ENCODE measurements around the gene EVX1. TPM values are rescaled to one million over a fixed set of nuclear protein-coding genes. Genes with fewer than 3 reads are reported as not detected.

EVX1 gene
- total RNA-seq, 1 experiment from 2014 or later = 0.33 TPM

GRCh38 chr7:27238979-27239386 is 3.6 kb upstream of the EVX1 start:
- ChIA-PET CTCF (no interaction called here), POLR2A (ENCODE audit: unreplicated experiment) (no interaction called here)
- Histone ChIP-seq H3K9ac (ENCODE audit: low read length) (no peak overlapping the region), H3K36me3 (ENCODE audit: low read depth, low read length) (no peaks in the 10 kb centered on the region), H3K9me2 (replicated peaks; ENCODE audit: low read length) (no peaks in the 10 kb centered on the region), H3K27ac (ENCODE audit: low read length) (no peak overlapping the region), H3K4me3 (ENCODE audit: low read length) (no peak overlapping the region), H3K79me2 (ENCODE audit: low read length) (no peaks in the 10 kb centered on the region), H4K20me1 (ENCODE audit: low read length) (no peaks in the 10 kb centered on the region), H2AFZ (ENCODE audit: low read length) (no peak overlapping the region), H3K4me2 (ENCODE audit: low read length) (no peak overlapping the region), H3K4me1 (ENCODE audit: insufficient read depth, low read length) (peaks cover 13% of the 10 kb centered on the region; the same call in 1 of the 2 replicates), H3F3A (ENCODE audit: low read length, unreplicated experiment) (no peaks in the 10 kb centered on the region), H3K27me3 (ENCODE audit: low read length) (peaks cover 13% of the 10 kb centered on the region), H3K9me3 (ENCODE audit: low read length) (no peaks in the 10 kb centered on the region)
- BruUV-seq (replicated peaks) = no TSS peak
- ATAC-seq = no peak
- no peak for DNase-seq
- intact Hi-C loops (cut with micrococcal nuclease) = loop anchor here (5.0 kb wide), 1 partner anchor 183 kb away; no protein-coding TSS in a partner anchor
- no peak for TF ChIP-seq EZH2 (IDR thresholded peaks at IDR 0.05; ENCODE audit: low read length, unreplicated experiment)
- TF ChIP-seq EZH2phosphoT487 (IDR thresholded peaks at IDR 0.05; ENCODE audit: borderline replicate concordance, low read length) = no peak
- TF ChIP-seq CTCF (conservative IDR thresholded peaks at IDR 0.05; ENCODE audit: low read depth, low read length) = no peak

- no TSS peak for BruUV-seq (replicated peaks)
- H3K9me2 ChIP-seq (replicated peaks; ENCODE audit: low read length) = no peaks in the 10 kb centered on the region
- TF ChIP-seq EZH2 (IDR thresholded peaks at IDR 0.05; ENCODE audit: low read length, unreplicated experiment) = no peak
- no peak overlapping the region for H3K27ac ChIP-seq (ENCODE audit: low read length)
- no peak overlapping the region for H3K4me3 ChIP-seq (ENCODE audit: low read length)
- DNase-seq (no peak), ATAC-seq (no peak)
- CTCF ChIA-PET = no interaction called here
- POLR2A ChIA-PET (ENCODE audit: unreplicated experiment) = no interaction called here
- H3K9me3 ChIP-seq (ENCODE audit: low read length) = no peaks in the 10 kb centered on the region
- peaks cover 13% of the 10 kb centered on the region for H3K27me3 ChIP-seq (ENCODE audit: low read length)
- no peaks in the 10 kb centered on the region for H3F3A ChIP-seq (ENCODE audit: low read length, unreplicated experiment)
- H2AFZ ChIP-seq (ENCODE audit: low read length) = no peak overlapping the region
- H3K36me3 ChIP-seq (ENCODE audit: low read depth, low read length) = no peaks in the 10 kb centered on the region
- intact Hi-C loops (cut with micrococcal nuclease) = loop anchor here (5.0 kb wide), 1 partner anchor 183 kb away; no protein-coding TSS in a partner anchor
- no peak overlapping the region for H3K9ac ChIP-seq (ENCODE audit: low read length)
- no peaks in the 10 kb centered on the region for H3K79me2 ChIP-seq (ENCODE audit: low read length)
- H3K4me2 ChIP-seq (ENCODE audit: low read length) = no peak overlapping the region
- no peaks in the 10 kb centered on the region for H4K20me1 ChIP-seq (ENCODE audit: low read length)
- H3K4me1 ChIP-seq (ENCODE audit: insufficient read depth, low read length) = peaks cover 13% of the 10 kb centered on the region; the same call in 1 of the 2 replicates
Measured at GRCh38 chr7:27239387-27240014, 3.1 kb upstream of the EVX1 start.

DNA sequence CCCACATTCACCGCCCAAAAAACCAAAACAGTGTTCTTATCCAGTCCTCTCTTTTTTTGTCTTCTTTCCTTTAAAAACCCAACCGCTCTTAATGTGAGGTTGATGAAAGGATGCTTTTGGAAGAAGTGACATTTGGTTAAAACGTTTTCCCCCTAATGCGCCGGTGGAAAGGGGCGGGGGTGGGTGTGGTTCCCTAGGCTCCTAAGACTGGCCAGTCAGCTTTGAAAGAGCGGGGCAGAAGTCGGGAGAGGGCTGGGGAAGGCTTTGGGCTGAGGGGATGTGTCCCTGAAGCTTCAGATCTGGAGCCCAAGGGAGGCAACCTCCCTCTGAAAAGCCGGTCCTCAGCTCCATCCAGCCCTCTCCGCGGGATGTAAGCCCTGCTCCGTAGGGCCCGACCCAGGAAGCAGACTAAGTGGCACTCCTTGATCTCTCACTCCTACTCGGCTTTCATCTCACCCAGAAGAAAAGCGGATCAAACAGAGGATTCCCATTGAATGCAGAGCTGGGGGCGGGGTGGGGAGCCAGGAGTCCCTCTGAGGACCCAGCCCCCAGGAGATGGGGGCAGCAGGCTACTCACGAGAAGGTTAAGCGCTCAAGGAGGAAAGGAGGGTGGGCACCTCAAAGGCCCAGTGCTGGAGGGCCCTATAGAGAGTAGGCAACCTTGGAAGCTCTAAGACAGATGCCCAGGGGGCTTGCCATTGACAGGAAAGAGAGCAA is 2.4 kb upstream of the EVX1 start:
- Histone ChIP-seq H3K27me3 (ENCODE audit: low read length) (peaks cover 13% of the 10 kb centered on the region), H3K9ac (ENCODE audit: low read length) (no peak overlapping the region), H3K9me3 (ENCODE audit: low read length) (no peaks in the 10 kb centered on the region), H2AFZ (ENCODE audit: low read length) (no peak overlapping the region), H3K4me2 (ENCODE audit: low read length) (no peak overlapping the region), H3K4me3 (ENCODE audit: low read length) (no peak overlapping the region), H3K27ac (ENCODE audit: low read length) (no peak overlapping the region), H3K9me2 (replicated peaks; ENCODE audit: low read length) (no peaks in the 10 kb centered on the region), H3K4me1 (ENCODE audit: insufficient read depth, low read length) (peaks cover 13% of the 10 kb centered on the region; the same call in 1 of the 2 replicates), H4K20me1 (ENCODE audit: low read length) (no peaks in the 10 kb centered on the region), H3K79me2 (ENCODE audit: low read length) (no peaks in the 10 kb centered on the region), H3K36me3 (ENCODE audit: low read depth, low read length) (no peaks in the 10 kb centered on the region), H3F3A (ENCODE audit: low read length, unreplicated experiment) (no peaks in the 10 kb centered on the region)
- ATAC-seq = no peak
- TF ChIP-seq CTCF (conservative IDR thresholded peaks at IDR 0.05; ENCODE audit: low read depth, low read length) = no peak
- no peak for TF ChIP-seq EZH2phosphoT487 (IDR thresholded peaks at IDR 0.05; ENCODE audit: borderline replicate concordance, low read length)
- TF ChIP-seq EZH2 (IDR thresholded peaks at IDR 0.05; ENCODE audit: low read length, unreplicated experiment) = no peak
- DNase-seq = no peak
- ChIA-PET CTCF (no interaction called here), POLR2A (ENCODE audit: unreplicated experiment) (no interaction called here)
- BruUV-seq (replicated peaks) = no TSS peak
- intact Hi-C loops (cut with micrococcal nuclease) = no loop called here

Measured in PC-3 (cell line).